ENCODE results near the gene GTF3C5. TPM values are rescaled to one million over a fixed set of nuclear protein-coding genes. Genes with fewer than 3 reads are reported as not detected.

Gene GTF3C5
- total and polyA plus RNA-seq, 9 of the 15 experiments (the other 6 are each of a cell fraction or from before 2014, with no cell fraction given): 3.8 to 118 (median 83.7) TPM

DNA sequence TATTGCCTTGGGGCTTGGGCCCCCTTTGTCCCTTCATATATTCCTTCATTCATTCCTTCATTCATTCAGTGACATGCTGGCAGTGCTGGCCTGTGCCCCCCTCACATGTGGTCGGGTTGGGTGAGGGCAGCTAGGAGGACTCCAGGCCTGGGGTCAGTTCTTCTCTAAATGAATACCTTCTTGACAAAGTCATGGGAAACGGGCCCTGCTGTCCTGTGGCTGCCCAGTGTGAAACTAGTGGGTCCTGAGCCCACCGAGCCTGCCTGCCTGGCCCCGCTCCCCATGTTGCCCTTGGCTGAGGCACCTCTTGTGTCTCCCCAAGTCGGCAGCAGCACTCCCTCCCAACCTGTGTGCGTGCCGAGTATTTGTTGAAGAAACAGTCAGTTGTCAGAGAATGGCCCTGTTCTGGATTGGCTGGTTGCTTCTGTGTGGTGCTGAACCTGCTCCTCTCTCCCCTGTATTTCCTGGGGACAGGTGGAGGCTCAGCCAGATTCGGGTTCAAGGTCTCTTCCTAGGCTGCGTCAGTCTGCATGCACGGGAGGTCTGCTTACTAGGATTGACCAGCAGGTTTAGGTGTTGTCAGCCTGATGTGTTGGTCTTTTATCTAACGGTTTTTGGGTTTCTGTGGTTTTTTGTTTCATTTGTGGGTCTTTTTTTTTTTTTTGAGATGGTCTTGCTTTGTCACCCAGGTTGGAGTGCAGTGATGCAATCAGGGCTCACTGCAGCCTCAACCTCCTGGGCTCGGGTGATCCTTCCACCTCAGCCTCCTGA is 27.9 kb downstream of the GTF3C5 start:
- Histone ChIP-seq H4K20me1 (replicated peaks; ENCODE audit: control insufficient read depth, insufficient read depth, low read length) (no peaks in the 10 kb centered on the region; the same call in 1 of the 2 replicates), H3K9me3 (replicated peaks; ENCODE audit: control insufficient read depth, insufficient read depth, low read depth, low read length) (no peaks in the 10 kb centered on the region), H3K36me3 (ENCODE audit: control insufficient read depth, insufficient read depth, low read length) (peaks cover 46% of the 10 kb centered on the region; the same call in 2 of the 3 replicates), H3K79me2 (ENCODE audit: control insufficient read depth, insufficient read depth, low read length) (no peaks in the 10 kb centered on the region), H3K27me3 (ENCODE audit: control insufficient read depth in 2 of 2, insufficient read depth in 2 of 2, low read length in 2 of 2) (no peaks in the 10 kb centered on the region), H3K4me2 (ENCODE audit: insufficient read depth, low read length) (no peak overlapping the region), H2AFZ (ENCODE audit: low read depth, low read length) (no peak overlapping the region), H3K4me1 (replicated peaks in 1 of 2; ENCODE audit: control insufficient read depth in 2 of 2, insufficient read depth in 2 of 2, low read length in 2 of 2) (peaks cover 20 to 56% of the 10 kb centered on the region in 2 experiments), H3K9me1 (ENCODE audit: control insufficient read depth, insufficient read depth, low read length) (no peaks in the 10 kb centered on the region), H3K27ac (ENCODE audit: extremely low read depth, low read depth, low read length) (peak overlapping the region; percentile 26; the same call in 1 of the 3 replicates), H3K4me3 (no peak overlapping the region), H3K9ac (ENCODE audit: insufficient read depth in 1 of 2, low read depth in 2 of 2, low read length in 2 of 2) (peak overlapping the region in 1 of 2 experiments; percentile 56; a peak in 1 of 4 replicates)
- FAIRE-seq: peak; percentile 83
- in situ Hi-C loops (cut with MboI) (no loop called here), intact Hi-C loops (cut with micrococcal nuclease) (no loop called here)
- ChIA-PET CTCF (ENCODE audit: low intra/inter-chr PET ratio) (no interaction called here), POLR2A (interaction anchor here (0.5 to 1.6 kb wide), 7 partner anchors 14 to 811 kb away, joined by 3 to 4 read pairs (median 3); partner anchors contain the start of gene GTF3C5)
- peak; percentile 67 for ATAC-seq
- DNase-seq (ENCODE audit: extremely low read depth in 1 of 4, low spot score in 3 of 4): peak in 2 of 4 experiments; percentile 32 to 42
- no TSS peak for BruUV-seq (replicated peaks)
- 29% methylated on average over 12 of the region's 12 CpGs for WGBS (ENCODE audit: insufficient coverage, low coverage, missing lambda C conversion rate)
- TF ChIP-seq ZKSCAN8 (CRISPR knock-in tag; IDR thresholded peaks at IDR 0.05): no peak
- no peak for TF ChIP-seq TCF3 (CRISPR knock-in tag; IDR thresholded peaks at IDR 0.05)
- no peak for TF ChIP-seq NCOR1 (IDR thresholded peaks at IDR 0.05)
- TF ChIP-seq STAT5A (IDR thresholded peaks at IDR 0.05; ENCODE audit: borderline replicate concordance, low read length): no peak
- TF ChIP-seq, protein P1, sequence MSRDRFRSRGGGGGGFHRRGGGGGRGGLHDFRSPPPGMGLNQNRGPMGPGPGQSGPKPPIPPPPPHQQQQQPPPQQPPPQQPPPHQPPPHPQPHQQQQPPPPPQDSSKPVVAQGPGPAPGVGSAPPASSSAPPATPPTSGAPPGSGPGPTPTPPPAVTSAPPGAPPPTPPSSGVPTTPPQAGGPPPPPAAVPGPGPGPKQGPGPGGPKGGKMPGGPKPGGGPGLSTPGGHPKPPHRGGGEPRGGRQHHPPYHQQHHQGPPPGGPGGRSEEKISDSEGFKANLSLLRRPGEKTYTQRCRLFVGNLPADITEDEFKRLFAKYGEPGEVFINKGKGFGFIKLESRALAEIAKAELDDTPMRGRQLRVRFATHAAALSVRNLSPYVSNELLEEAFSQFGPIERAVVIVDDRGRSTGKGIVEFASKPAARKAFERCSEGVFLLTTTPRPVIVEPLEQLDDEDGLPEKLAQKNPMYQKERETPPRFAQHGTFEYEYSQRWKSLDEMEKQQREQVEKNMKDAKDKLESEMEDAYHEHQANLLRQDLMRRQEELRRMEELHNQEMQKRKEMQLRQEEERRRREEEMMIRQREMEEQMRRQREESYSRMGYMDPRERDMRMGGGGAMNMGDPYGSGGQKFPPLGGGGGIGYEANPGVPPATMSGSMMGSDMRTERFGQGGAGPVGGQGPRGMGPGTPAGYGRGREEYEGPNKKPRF (IDR thresholded peaks at IDR 0.05; ENCODE audit: low read depth, low read length): no peak
- TF ChIP-seq ZBTB7A (IDR thresholded peaks at IDR 0.05; ENCODE audit: borderline replicate concordance, control insufficient read depth, low read depth, low read length): no peak
- no peak for TF ChIP-seq NFXL1 (CRISPR knock-in tag; IDR thresholded peaks at IDR 0.05)
- TF ChIP-seq RCOR1 (IDR thresholded peaks at IDR 0.05; ENCODE audit: borderline replicate concordance in 1 of 2, low read depth in 2 of 2, low read length in 2 of 2): peak in 1 of 2 experiments; percentile 54; a peak in 2 of 4 replicates
- no peak for TF ChIP-seq SMAD3 (CRISPR knock-in tag; conservative IDR thresholded peaks at IDR 0.05)
- TF ChIP-seq RFX5 (IDR thresholded peaks at IDR 0.05; ENCODE audit: low read depth, low read length): no peak
- TF ChIP-seq POLR2A (conservative IDR thresholded peaks at IDR 0.05): peak; percentile 47; the same call in 1 of the 2 replicates
- TF ChIP-seq MTF1 (CRISPR knock-in tag; IDR thresholded peaks at IDR 0.05; ENCODE audit: borderline replicate concordance): no peak
- TF ChIP-seq TBL1XR1 (IDR thresholded peaks at IDR 0.05; ENCODE audit: low read length in 2 of 2): no peak
- no peak for TF ChIP-seq HLTF (IDR thresholded peaks at IDR 0.05)
- peak; percentile 49; the same call in 1 of the 2 replicates for TF ChIP-seq ETV5 (CRISPR knock-in tag; IDR thresholded peaks at IDR 0.05; ENCODE audit: low read depth)
- no peak for TF ChIP-seq RBM39 (optimal IDR thresholded peaks at IDR 0.05; ENCODE audit: low read depth, low read length)
- TF ChIP-seq ZNF764 (CRISPR knock-in tag; IDR thresholded peaks at IDR 0.05; ENCODE audit: low read depth): no peak
- no peak for TF ChIP-seq MYNN (IDR thresholded peaks at IDR 0.05)
- no peak for TF ChIP-seq MYNN (CRISPR knock-in tag; IDR thresholded peaks at IDR 0.05)
- TF ChIP-seq ESRRA (IDR thresholded peaks at IDR 0.05; ENCODE audit: borderline replicate concordance, low read depth): peak; percentile 57; the same call in 1 of the 2 replicates
- TF ChIP-seq ZSCAN32 (CRISPR knock-in tag; IDR thresholded peaks at IDR 0.05): no peak
